Stimulated activated CD4-positive, alpha-beta T cell treated with anti-CD3 and anti-CD28 coated beads, Interleukin-2, amount 100 ng/mL, for 48 hours (primary cell): ENCODE data around the gene DGKE.

ENCODE experiments used
- DNase-seq, 2 donors: peaks; one replicate each; pipeline ENCODE4 v3.0.0-alpha.2; 2020

The DGKE gene

GRCh38 chr17:56892333-56892732 is 58.4 kb downstream of the DGKE start:
- DNase-seq: no peak

GRCh38 chr17:56893503-56893902 is 59.6 kb downstream of the DGKE start:
- no peak for DNase-seq

- DNase-seq: no peak
These were observed 61.0 kb downstream of the DGKE start for GRCh38 chr17:56894859-56895455.

GRCh38 chr17:56896217-56896967 is 62.4 kb downstream of the DGKE start:
- DNase-seq: no peak

- no peak for DNase-seq
These were observed 63.0 kb downstream of the DGKE start for GRCh38 chr17:56896968-56897359.

GRCh38 chr17:56897646-56898424 is 63.9 kb downstream of the DGKE start:
- DNase-seq: no peak

- DNase-seq: no peak
These were observed 64.9 kb downstream of the DGKE start for GRCh38 chr17:56898874-56899273.

GRCh38 chr17:56899403-56899802 is 65.5 kb downstream of the DGKE start:
- no peak for DNase-seq

- DNase-seq: no peak
These were observed 68.4 kb downstream of the DGKE start for GRCh38 chr17:56902348-56902747.

GRCh38 chr17:56903560-56903959 is 69.6 kb downstream of the DGKE start:
- DNase-seq: no peak

- no peak for DNase-seq
These were observed 74.1 kb downstream of the DGKE start for GRCh38 chr17:56908001-56908542.

GRCh38 chr17:56909742-56910508 is 76.0 kb downstream of the DGKE start:
- no peak for DNase-seq

- no peak for DNase-seq
These were observed 76.7 kb downstream of the DGKE start for GRCh38 chr17:56910509-56911235.

GRCh38 chr17:56912105-56912999 is 78.4 kb downstream of the DGKE start:
- no peak for DNase-seq

GRCh38 chr17:56913000-56913311 is 79.0 kb downstream of the DGKE start:
- DNase-seq: no peak

- no peak for DNase-seq
These were observed 79.5 kb downstream of the DGKE start for GRCh38 chr17:56913353-56913866.

- DNase-seq: peak; percentile 82 to 84
These were observed 80.1 kb downstream of the DGKE start, which contains the start of gene TRIM25 for GRCh38 chr17:56913867-56914580. TSS of gene TRIM25 (minus strand) at chr17:56914049. CDS start at chr17:56913988, 61 bp downstream.

GRCh38 chr17:56914581-56915273 is 80.8 kb downstream of the DGKE start:
- no peak for DNase-seq

- no peak for DNase-seq
These were observed 83.8 kb downstream of the DGKE start for GRCh38 chr17:56917559-56918296.
